A673 (cell line): Measurements from ENCODE around the gene SLC38A2.

Experiments
- EZH2 ChIP-seq: fragments of 200-600 bp; sonication (generic); IDR thresholded peaks from 2 replicates; pipeline ENCODE4 v1.6.1; 2017; ENCODE audit warnings: borderline replicate concordance, low read depth, mild to moderate bottlenecking, mixed read lengths, antibody characterized with exemption, low read length; ENCODE audit not compliant: poor library complexity, severe bottlenecking
- TF ChIP-seq, protein P1 (sequence below): fragments of 300-800, 200-600 bp; sonication (generic); conservative IDR thresholded peaks from 2 replicates; pipeline ENCODE4 v1.5.1; 2017; ENCODE audit warnings: low read depth, mild to moderate bottlenecking, antibody characterized with exemption, low read length, moderate library complexity, mixed read lengths

DNA sequence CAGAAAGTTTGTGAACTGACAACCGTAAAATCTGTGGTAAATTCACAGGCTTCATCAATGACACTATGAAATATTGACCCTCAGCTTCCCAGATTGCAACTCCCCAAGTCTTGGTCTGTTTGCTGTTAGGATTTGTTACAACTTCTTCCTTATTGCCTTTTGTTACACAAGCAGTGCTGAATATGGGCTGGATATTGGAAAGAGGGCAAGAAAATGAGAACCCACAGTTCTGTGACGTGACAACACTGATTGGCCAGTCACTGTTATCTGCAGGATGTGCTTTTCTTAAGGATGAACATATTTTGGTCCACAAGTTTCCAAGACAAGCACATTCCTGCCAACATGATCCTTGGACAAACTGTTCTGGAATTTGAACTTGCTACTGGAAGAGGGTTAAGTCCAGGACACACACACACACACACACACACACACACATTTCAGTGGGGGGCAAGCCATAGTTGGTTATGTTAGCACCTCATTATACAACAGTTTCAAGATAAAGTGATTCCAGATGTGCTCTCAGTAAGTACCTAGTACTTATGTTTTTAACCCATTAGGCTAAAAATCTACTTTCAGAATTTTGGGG is 16.6 kb upstream of the SLC38A2 start:
- TF ChIP-seq, protein P1, sequence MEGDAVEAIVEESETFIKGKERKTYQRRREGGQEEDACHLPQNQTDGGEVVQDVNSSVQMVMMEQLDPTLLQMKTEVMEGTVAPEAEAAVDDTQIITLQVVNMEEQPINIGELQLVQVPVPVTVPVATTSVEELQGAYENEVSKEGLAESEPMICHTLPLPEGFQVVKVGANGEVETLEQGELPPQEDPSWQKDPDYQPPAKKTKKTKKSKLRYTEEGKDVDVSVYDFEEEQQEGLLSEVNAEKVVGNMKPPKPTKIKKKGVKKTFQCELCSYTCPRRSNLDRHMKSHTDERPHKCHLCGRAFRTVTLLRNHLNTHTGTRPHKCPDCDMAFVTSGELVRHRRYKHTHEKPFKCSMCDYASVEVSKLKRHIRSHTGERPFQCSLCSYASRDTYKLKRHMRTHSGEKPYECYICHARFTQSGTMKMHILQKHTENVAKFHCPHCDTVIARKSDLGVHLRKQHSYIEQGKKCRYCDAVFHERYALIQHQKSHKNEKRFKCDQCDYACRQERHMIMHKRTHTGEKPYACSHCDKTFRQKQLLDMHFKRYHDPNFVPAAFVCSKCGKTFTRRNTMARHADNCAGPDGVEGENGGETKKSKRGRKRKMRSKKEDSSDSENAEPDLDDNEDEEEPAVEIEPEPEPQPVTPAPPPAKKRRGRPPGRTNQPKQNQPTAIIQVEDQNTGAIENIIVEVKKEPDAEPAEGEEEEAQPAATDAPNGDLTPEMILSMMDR: no peak
- TF ChIP-seq EZH2: no peak
